ENCODE data around the gene TNIP2.

TNIP2 gene

DNA sequence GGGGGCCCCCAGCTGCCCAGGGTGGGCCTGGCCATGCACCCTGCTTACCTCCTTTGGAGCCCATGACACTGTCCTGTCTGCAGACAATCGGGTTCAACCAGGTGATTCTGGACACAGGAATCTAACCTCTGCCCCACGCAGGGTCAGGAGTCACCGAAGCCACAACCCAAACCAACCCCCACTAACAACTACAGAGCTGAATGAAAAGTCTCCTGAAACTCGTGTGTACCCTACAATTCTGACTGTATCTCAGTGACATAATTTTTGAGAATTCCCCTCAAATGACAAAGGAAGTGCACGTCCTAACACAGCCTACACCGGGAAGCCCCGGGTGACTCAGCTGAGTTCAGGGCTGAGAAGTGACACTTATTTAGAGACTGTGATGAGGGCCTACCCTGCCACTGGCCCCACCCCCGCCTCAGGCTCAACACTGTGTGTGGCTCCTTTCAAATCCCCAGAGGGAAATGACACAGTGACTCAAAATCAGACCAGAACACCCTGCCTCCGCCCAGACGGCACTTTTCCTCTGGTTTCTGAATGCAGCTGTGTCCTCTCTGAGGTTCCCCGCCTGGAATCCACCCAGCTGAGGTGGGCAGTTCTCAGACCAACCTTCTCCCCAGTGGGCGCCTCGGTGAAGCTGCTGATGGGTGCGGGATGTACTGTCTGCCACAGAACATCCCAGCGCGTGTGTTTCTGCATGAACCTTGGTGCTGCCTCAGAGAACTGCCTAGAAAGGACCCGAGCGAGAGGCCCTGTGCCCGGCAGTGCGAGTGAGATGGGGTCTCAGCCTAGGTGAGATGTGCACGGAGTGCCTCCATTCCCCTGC, 9.9 kb downstream of the TNIP2 start:
- TF ChIP-seq POLR2AphosphoS5 (IDR thresholded peaks at IDR 0.05; ENCODE audit: low read depth) (no peak), SPI1 (IDR thresholded peaks at IDR 0.05; ENCODE audit: borderline replicate concordance, low read depth) (no peak), GABPA (IDR thresholded peaks at IDR 0.05; ENCODE audit: low read depth) (no peak)
- TF ChIP-seq, protein P1, sequence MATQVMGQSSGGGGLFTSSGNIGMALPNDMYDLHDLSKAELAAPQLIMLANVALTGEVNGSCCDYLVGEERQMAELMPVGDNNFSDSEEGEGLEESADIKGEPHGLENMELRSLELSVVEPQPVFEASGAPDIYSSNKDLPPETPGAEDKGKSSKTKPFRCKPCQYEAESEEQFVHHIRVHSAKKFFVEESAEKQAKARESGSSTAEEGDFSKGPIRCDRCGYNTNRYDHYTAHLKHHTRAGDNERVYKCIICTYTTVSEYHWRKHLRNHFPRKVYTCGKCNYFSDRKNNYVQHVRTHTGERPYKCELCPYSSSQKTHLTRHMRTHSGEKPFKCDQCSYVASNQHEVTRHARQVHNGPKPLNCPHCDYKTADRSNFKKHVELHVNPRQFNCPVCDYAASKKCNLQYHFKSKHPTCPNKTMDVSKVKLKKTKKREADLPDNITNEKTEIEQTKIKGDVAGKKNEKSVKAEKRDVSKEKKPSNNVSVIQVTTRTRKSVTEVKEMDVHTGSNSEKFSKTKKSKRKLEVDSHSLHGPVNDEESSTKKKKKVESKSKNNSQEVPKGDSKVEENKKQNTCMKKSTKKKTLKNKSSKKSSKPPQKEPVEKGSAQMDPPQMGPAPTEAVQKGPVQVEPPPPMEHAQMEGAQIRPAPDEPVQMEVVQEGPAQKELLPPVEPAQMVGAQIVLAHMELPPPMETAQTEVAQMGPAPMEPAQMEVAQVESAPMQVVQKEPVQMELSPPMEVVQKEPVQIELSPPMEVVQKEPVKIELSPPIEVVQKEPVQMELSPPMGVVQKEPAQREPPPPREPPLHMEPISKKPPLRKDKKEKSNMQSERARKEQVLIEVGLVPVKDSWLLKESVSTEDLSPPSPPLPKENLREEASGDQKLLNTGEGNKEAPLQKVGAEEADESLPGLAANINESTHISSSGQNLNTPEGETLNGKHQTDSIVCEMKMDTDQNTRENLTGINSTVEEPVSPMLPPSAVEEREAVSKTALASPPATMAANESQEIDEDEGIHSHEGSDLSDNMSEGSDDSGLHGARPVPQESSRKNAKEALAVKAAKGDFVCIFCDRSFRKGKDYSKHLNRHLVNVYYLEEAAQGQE (IDR thresholded peaks at IDR 0.05; ENCODE audit: insufficient replicate concordance, low read depth): no peak
- TF ChIP-seq, protein P2, sequence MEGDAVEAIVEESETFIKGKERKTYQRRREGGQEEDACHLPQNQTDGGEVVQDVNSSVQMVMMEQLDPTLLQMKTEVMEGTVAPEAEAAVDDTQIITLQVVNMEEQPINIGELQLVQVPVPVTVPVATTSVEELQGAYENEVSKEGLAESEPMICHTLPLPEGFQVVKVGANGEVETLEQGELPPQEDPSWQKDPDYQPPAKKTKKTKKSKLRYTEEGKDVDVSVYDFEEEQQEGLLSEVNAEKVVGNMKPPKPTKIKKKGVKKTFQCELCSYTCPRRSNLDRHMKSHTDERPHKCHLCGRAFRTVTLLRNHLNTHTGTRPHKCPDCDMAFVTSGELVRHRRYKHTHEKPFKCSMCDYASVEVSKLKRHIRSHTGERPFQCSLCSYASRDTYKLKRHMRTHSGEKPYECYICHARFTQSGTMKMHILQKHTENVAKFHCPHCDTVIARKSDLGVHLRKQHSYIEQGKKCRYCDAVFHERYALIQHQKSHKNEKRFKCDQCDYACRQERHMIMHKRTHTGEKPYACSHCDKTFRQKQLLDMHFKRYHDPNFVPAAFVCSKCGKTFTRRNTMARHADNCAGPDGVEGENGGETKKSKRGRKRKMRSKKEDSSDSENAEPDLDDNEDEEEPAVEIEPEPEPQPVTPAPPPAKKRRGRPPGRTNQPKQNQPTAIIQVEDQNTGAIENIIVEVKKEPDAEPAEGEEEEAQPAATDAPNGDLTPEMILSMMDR (IDR thresholded peaks at IDR 0.05; ENCODE audit: insufficient read depth, low read length): no peak
- H3K4me3 ChIP-seq (replicated peaks; ENCODE audit: insufficient read depth, low read length): no peak overlapping the region
- DNase-seq (ENCODE audit: low read depth in 1 of 2, low spot score in 1 of 2): peak in 1 of 2 experiments; percentile 28
- no peaks in the 10 kb centered on the region for H3K27me3 ChIP-seq (ENCODE audit: insufficient read depth, poor library complexity, severe bottlenecking)
- H3K27ac ChIP-seq (replicated peaks): no peak overlapping the region

DNA sequence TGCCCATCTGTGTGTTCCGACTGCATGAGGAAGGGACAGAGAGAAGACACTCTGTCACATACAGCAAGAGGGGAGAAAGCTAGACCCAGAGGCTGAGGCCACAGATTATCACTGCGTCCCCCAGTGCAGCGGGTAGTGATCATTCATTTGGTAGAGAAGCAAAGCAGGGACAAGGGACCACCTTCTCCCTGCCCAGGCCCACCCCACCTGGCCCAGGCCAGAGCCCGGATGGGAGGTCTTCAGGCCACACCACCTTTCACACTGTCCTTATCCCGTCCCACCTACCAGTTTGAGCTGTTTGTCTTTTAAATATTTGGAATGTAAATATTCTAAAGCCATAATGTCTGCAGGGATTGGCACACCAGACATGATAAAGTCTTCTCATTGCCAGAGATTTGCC, 10.6 kb downstream of the TNIP2 start:
- H3K4me3 ChIP-seq (replicated peaks; ENCODE audit: insufficient read depth, low read length): no peak overlapping the region
- H3K27me3 ChIP-seq (ENCODE audit: insufficient read depth, poor library complexity, severe bottlenecking): no peaks in the 10 kb centered on the region
- H3K27ac ChIP-seq (replicated peaks): no peak overlapping the region
- DNase-seq (ENCODE audit: low read depth in 1 of 2, low spot score in 1 of 2): no peak
- TF ChIP-seq POLR2AphosphoS5 (IDR thresholded peaks at IDR 0.05; ENCODE audit: low read depth) (no peak), GABPA (IDR thresholded peaks at IDR 0.05; ENCODE audit: low read depth) (no peak), SPI1 (IDR thresholded peaks at IDR 0.05; ENCODE audit: borderline replicate concordance, low read depth) (no peak)
- TF ChIP-seq, protein P2 (IDR thresholded peaks at IDR 0.05; ENCODE audit: insufficient read depth, low read length): no peak
- TF ChIP-seq, protein P1 (IDR thresholded peaks at IDR 0.05; ENCODE audit: insufficient replicate concordance, low read depth): no peak

DNA sequence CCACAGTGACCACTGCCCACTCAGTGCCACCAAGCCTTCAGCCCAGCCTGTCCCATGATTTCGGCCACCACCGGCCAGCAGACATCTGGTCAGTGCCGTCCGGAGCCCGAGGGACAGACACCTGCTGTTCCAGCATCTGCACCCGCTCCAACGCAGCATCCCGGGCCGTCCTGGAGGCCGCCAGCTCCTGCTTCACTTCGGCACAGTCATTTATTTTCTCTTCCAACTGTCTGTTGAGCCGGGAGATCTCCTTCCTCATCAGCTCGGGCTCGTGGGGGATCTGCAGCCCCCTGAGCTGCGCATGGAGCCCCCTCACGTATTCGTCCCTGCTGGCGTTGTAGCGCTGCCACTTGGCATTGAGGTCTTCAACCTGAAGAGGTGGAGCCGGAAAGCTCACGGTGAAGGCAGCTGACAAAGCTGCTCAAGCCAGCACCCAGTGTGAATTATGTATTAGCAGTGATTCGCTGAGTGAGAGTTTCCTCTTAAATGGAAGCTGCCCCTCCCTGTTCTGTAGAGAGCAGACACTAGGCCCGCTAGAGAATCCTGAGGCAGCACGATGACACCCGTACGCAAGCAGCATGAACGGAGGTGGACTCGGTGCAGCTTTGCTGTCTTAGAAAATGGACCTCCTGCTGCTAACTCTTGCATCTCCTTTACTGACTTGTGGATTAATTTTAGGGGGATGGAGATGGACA, 11.4 kb downstream of the TNIP2 start:
- Histone ChIP-seq H3K27me3 (ENCODE audit: insufficient read depth, poor library complexity, severe bottlenecking) (no peaks in the 10 kb centered on the region), H3K27ac (replicated peaks) (no peak overlapping the region), H3K4me3 (replicated peaks; ENCODE audit: insufficient read depth, low read length) (no peak overlapping the region)
- no peak for DNase-seq (ENCODE audit: low read depth in 1 of 2, low spot score in 1 of 2)
- TF ChIP-seq, protein P1 (IDR thresholded peaks at IDR 0.05; ENCODE audit: insufficient replicate concordance, low read depth): no peak
- TF ChIP-seq POLR2AphosphoS5 (IDR thresholded peaks at IDR 0.05; ENCODE audit: low read depth): no peak
- no peak for TF ChIP-seq GABPA (IDR thresholded peaks at IDR 0.05; ENCODE audit: low read depth)
- TF ChIP-seq, protein P2 (IDR thresholded peaks at IDR 0.05; ENCODE audit: insufficient read depth, low read length): no peak
- no peak for TF ChIP-seq SPI1 (IDR thresholded peaks at IDR 0.05; ENCODE audit: borderline replicate concordance, low read depth)
